HG02571 (cell line): ENCODE results near the gene USP51.
"Not testable (repeated sequence)": the region's sequence is repeated elsewhere in the genome, so short reads cannot be mapped to it uniquely, and the experiment has no call there.

Experiments used
- ATAC-seq: cut with Tn5 transposase; IDR thresholded peaks from one replicate; pipeline ENCODE4 v1.9.1; 2021; ENCODE audit warnings: mild to moderate bottlenecking, moderate library complexity; ENCODE audit not compliant: unreplicated experiment

USP51 gene

GRCh38 chrX:55465791-55466190 lies 23.9 kb downstream of the USP51 start:
- not testable (repeated sequence) for ATAC-seq

GRCh38 chrX:55465108-55465507 lies 24.5 kb downstream of the USP51 start:
- not testable (repeated sequence) for ATAC-seq

DNA sequence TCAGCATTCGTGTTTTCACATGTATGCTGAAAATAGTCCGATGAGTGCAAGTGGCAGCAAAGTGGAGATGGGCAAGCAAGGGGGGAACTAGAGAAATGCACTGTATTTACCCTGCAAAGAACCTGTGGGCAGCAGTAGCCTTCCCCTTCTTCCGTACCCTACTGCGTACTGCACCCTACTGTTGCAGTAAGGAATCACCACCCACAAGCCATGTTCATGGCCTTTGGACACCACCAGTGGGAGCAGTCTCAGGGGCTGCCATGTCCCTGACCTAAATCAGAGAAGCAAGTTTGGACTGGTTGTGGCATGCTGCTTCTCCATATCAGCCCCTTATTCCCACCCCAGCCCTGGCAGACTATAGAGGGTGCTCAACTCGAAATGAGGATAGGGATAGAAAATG lies 25.6 kb downstream of the USP51 start:
- ATAC-seq, result not testable (repeated sequence)

- not testable (repeated sequence) for ATAC-seq
These were observed 29.7 kb downstream of the USP51 start for GRCh38 chrX:55459926-55460325.

DNA sequence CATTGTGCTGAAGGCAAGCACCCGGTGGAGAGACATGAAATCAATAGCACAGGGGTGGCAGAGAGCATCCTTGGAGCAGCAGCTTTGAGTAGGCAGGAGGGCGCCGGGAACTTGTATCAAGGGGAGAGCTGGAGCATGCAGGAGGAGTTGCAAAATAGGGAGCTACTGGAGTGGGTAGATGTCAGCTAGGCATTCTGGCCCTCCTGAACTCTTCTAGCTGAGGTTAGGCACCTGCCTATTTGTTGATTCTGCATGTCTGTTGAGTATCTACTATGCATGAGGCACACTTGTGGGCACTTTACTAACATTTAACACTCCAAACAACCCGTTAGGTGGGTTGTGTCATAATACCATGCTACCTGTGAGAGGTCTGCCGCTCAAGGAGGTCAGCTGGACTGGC lies 30.2 kb downstream of the USP51 start:
- not testable (repeated sequence) for ATAC-seq

- not testable (repeated sequence) for ATAC-seq
These were observed 33.9 kb downstream of the USP51 start for GRCh38 chrX:55455708-55456107.

DNA sequence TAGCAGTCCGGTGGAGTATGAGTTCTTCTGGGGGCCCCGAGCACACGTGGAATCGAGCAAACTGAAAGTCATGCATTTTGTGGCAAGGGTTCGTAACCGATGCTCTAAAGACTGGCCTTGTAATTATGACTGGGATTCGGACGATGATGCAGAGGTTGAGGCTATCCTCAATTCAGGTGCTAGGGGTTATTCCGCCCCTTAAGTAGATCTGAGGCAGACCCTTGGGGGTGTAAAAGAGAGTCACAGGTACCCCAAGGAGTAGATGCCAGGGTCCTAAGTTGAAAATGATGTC lies 36.9 kb downstream of the USP51 start:
- no peak for ATAC-seq

DNA sequence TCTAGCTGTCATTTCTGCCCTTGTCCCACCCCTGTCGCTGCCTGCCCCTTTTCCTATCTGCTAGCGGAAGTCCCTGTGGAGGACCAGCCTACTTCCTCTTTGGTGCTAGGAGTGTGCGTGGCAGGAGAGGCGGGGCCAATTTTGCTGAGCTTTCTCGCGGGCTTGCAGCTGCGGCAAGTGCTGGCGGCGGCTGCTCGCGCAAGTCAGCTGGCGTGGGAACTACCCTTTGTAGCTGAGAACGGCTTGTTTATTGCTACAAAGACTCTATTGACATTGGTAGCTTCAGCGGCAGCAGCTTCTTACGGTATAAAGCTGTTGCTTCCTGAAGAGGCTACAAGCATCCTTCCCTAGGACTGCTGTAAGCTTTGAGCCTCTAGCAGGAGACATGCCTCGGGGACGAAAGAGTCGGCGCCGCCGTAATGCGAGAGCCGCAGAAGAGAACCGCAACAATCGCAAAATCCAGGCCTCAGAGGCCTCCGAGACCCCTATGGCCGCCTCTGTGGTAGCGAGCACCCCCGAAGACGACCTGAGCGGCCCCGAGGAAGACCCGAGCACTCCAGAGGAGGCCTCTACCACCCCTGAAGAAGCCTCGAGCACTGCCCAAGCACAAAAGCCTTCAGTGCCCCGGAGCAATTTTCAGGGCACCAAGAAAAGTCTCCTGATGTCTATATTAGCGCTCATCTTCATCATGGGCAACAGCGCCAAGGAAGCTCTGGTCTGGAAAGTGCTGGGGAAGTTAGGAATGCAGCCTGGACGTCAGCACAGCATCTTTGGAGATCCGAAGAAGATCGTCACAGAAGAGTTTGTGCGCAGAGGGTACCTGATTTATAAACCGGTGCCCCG lies 37.4 kb downstream of the USP51 start, which contains the start of gene MAGEH1:
Gene MAGEH1 (plus strand): TSS at position 138 of the 843 bp plus-strand sequence. CDS start 248 bp downstream, at position 386.
- ATAC-seq, result peak; percentile 95

- peak; percentile 15 for ATAC-seq
These were observed 38.0 kb downstream of the USP51 start for GRCh38 chrX:55451626-55451989.

GRCh38 chrX:55451141-55451540 lies 38.5 kb downstream of the USP51 start:
- no peak for ATAC-seq

DNA sequence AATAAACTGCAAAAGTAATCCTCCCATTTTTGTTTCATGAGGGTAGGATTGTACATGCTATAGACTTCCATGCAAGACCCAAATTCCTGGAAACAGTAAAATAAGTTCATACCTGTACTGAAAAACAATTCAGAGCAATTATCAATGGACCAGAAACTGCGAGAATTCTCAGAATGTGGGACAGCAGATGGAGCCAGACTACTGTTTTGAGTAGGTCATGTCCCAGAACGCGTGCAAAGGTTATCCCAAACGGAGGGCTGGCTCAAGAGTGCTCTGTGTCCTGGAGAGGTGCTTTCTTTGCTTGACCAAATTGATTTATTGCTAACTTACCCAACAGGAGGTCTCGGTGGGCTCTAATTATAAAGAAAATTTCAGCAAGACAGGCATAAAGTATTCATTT lies 39.4 kb downstream of the USP51 start:
- ATAC-seq, result no peak

DNA sequence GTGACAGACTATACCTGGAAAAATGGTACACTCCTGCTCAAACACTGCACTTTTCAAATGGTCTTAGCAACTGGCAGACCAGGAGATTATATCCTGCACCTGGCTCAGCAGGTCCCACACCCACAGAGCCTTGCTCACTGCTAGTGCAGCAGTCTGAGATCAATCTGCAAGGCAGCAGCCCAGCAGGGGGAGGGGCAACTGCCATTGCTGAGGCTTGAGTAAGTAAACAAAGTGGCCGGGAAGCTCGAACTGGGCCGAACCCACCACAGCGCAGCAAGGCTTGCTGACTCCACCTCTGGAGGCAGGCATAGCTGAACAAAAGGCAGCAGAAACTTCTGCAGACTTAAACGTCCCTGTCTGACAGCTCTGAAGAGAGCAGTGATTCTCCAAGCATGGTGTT lies 46.2 kb downstream of the USP51 start:
- not testable (repeated sequence) for ATAC-seq
